Epidermal melanocyte (primary cell): ENCODE data around the gene HLA-DMB.

Experiments
- DNase-seq: peaks from one replicate; pipeline ENCODE4 v3.0.0; 2011; ENCODE audit warnings: low spot score; ENCODE audit not compliant: insufficient read length

The HLA-DMB gene

DNA sequence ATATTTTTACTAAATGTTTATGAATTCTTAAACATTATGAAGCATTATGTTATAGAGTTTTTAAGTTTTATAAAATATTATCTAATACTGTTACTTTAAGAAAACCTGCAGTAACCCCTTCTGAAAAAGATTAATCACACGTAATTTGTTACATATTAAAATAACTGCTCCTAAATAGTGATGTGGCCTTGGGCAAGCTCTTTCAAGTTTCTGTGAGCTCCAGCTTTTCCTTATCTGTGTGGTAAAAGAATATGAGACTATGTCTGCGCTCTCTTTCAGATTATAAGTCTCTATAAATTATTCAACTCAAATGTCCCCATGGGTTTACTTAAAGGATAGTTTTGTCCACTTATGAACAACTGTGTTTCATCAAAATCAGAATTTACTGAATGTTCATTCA is 31.9 kb downstream of the HLA-DMB start:
- DNase-seq = no peak

DNA sequence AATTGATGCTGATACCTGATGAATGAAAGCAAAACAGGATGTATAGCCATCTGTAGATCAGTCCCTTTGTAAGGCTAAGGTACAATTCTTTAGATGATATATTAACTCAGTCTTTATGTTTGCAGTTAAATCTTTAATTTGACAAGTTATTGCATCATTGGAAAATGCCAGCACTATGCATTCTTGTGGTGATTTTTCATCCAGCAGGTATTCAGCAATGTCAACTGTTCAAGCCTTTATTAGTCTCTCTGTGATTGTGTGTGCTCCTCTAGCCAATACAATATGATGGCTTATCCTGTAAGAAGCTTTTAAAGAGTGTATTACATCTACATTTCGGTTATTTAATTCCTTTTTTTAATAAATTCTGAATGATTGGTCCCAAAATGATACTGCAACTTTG is 34.3 kb downstream of the HLA-DMB start:
- no peak for DNase-seq

DNA sequence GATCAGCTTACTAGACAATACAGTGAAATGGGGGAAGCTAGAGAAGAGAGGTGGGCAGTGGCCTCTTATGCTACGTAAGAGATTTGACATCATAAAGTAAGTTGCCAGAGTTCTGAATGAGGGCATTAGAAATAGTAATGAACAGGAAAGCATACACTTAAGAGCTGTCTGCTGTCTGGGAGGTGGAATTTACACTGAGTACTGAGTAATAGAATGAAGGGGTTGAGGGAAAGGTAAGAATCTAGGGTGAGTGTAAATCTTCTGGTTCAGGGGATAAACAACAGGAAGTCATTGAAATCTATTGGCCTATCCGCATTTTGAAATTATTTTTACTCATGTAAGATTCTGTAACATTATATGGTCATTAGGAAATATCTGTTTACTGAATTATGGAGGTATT is 35.8 kb downstream of the HLA-DMB start:
- DNase-seq = no peak

DNA sequence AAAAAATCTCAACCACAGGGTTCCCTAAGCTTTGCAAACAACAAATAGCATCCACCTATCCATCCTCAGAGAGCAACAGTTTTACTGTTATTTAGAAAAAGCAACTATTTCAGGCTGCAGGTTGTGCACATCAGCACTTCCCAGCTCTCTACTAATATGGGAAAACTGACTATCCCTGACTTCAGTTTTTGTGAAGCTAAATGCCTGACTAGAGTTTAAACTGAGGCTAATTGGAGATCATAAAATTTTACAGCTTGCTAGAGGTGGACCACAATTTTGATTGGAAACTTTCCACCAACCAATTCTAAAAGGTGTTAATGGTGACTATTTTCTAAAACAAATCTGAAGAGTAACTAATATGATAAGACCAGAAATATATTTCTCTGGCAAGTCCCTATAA is 36.9 kb downstream of the HLA-DMB start:
- no peak for DNase-seq

DNA sequence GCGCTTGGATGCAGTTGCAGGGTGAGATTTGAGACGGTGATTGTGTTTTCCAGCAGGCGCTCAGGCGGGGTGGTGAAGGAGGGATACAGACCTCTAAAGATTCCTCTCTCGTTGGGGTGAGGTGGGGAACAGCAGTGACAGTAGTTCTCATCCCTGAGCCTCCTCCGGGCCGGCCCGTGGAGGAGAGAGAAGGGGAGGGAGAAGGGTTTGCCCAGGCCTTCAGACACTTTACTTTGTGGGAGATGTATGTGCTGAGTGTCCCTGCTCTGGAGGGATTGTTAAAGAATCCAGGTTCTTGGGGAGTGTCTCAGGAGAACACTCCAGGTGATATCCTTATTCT is 45.9 kb downstream of the HLA-DMB start:
- DNase-seq = no peak

DNA sequence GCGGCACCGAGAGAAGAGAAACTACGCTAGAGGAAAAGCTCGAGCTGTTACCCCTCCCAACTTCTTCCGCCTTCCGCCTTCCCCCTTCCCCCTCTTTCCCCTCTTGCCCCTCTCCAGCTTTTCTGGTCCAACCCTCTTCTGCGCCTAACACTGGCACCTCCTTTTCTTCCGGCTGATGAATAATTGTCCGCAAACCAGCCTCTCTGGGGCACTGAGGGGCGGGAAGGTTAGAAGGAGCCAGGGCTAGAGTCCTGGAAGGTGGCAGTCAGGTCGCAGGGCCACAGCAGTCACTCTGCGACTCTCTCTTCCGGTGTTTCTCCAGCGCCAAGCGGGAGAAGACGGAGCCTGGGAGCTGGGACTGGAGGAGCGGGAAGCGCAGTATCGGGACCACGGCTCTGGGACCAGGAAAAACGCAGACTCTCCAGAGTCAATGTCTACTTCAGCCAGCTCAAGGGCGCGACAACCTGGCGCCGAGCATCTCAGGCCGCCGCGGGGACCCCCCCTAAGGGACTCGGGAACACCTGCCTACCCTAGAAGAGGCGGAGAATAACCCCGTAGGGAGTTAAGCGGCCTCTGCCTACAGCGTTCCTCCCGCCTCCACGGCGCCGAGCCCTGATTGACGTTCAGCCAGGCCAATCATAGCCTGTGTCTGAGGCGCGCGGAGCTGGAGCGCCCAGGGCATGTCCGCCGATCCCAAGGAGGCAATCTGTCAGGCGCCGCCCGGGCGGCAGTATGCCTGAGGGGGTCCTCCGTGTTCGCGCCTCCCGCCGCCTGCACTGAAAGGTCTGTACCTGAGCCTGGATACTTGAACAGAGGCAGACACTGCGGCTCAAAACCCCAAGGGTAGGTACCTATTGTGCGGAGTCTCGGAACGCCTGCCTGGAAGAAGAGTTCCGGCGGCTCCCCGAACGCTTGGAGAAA is 46.5 kb downstream of the HLA-DMB start:
- peak; percentile 96 for DNase-seq

DNA sequence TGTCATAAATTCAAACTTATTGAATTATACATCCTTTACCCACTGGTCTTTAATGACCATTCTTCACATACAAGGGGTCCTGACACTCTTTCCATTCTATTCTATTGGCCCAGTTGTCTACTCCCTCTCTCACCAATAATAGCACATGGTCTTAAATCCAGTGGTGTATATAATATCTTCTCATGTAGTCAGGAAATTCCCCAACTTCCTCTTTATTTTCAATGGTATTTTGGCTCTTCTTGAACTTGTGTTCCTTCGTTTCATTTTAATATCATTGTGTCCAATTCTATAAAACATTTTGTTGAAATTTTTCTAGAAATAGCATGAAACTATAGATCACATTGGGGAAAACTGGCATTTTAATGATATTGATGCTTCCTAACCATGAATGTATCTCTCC is 50.0 kb downstream of the HLA-DMB start:
- no peak for DNase-seq

DNA sequence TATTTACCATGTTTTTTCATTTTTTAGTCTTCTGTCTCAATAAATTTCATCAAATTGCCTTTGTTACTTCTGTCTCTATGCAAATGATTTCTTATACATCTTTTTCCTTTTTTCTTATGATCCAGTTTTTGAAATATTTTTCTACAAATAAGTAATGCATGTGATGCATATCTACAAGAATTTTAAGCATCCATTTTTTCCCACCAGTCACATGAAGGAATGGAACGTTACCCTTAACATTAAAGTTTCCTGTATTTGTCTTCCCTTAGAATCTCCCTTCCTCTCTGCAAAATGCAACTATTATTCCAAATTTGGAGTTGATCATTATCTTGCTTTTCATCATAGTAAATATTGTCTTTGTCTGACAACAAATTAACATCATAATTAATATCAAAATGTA is 51.3 kb downstream of the HLA-DMB start:
- no peak for DNase-seq

DNA sequence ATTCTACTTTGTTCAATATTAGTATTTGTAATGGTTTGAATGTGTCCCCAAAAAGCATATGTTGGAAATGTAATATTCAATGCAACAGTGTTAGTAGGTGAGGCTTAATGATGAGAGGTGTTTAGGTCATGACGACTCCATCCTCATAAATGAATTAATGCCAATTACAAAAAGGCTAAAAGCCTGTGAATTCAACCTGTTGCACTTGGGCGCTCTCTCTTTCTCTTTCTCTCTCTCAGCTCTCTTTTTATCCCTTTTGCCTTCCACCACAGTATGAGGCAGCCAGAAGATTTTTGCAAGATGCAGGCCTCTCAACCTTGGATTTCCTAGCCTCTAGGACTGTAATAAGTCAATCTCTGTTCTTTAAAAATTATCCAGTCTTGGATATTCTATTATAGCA is 52.3 kb downstream of the HLA-DMB start:
- DNase-seq = no peak

DNA sequence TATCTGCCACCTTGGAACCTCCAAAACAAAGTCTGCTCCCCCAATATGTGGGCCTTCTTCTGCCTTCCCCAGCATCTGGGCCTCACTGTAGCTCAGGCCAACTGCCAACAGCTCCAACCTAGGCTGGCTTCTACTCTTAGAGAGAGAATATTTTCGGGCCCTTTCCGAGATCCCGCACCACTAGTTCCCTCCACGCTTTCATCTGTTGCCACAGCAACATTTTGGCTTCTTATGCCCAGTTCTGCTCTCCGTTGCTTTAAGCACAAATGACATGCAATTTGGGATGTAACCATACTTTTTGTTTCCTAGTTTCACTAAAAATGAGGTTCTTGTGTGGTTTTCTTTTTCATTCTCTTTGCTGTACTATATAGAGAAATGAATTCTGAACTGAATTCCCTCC is 53.2 kb downstream of the HLA-DMB start:
- no peak for DNase-seq

DNA sequence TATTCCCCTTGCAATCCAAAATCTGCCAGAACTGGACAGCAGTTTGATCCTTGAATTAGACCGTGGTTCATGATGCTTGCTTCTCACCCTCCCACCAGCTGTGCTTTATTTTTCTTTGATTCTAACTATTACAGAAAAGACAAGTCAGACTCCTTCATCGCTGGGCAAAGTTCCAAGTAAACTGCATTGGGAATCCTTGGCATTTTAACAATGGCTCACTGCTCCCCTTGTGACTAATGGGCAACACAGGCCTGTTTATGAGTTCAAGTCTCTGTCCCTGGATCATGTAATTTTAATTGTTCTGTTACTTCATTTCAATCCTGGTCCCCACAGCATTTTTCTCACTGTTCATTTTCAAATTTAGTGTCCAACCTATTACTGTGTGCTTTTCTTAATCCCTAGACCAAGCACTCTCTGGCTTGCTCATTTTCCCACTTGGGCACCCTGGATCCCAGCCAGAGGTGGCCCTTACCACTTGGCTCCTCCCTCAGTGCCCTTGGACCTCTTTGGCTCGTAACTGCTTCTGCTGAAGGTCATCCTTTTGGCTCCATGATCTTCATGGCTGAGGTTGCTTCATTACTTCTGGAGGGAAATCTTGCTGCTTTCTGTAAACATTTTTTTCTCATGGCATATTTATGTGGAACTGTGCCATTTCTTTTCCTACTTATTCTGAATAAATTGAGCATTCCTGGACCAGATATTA is 54.0 kb downstream of the HLA-DMB start:
- DNase-seq = no peak

DNA sequence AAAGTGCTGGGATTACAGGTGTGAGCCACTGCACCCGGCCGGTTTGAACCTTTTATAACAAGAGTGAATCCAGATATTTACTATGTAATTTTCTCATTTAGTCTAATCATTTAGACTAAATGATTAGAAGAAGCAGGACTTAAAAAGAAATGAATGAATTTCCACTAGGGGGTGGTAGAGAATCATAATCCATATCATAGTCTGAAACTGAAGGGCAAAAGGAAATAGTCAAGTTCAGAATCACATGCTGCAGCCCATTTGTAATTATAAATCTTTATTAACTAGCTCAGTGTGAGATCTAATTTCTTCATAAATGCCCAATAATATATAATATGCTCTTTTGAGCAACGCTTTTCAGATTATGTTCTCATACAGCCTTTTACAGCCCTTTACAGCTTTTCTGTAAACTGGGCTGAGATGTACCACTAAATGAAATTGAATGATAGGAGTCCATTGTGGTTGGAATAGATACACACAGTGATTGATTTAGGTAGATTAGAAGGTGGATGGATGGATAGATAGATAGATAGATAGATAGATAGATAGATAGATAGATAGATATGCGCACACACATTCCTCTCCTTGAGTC is 55.0 kb downstream of the HLA-DMB start:
- peak; percentile 41 for DNase-seq
